K562 (cell line): ENCODE data around the gene PA2G4. TPM values are rescaled to one million over a fixed set of nuclear protein-coding genes. Genes with fewer than 3 reads are reported as not detected.
A peak's percentile ranks its signal among the peaks of the same experiment; 100 is the strongest.

Experiments used
- ATAC-seq: fragments of 200-7000 bp; cut with Tn5 transposase; 3 replicates; pipeline ENCODE4 v1.9.1; 2020; ENCODE audit warnings: moderate library complexity
- BruUV-seq: library from RNA; stranded (reverse); fragments of 400-500 nt; replicated peaks from 2 replicates; lab custom pipeline; 2021; lab: Mats Ljungman, UMichigan
- CTCF ChIA-PET: fragments of 300-600 bp; formaldehyde crosslinking; extraction: SDS; loops from one replicate; lab custom pipeline; 2021; ENCODE audit warnings: low intra/inter-chr PET ratio; lab: Yijun Ruan, JAX
- POLR2A ChIA-PET: fragments of 300-600, 350-650 bp; sonication (Branson Sonifier 250); formaldehyde crosslinking; extraction: SDS; loops from one replicate; lab custom pipeline; 2021; ENCODE audit warnings: antibody characterized with exemption, inconsistent platforms; lab: Yijun Ruan, JAX
- DNase-seq, 4 experiments: peaks; one replicate each; pipeline versions ENCODE4 v3.0.0 to v3.0.0-alpha.2; 2011 to 2018; ENCODE audit warnings: low spot score in 3 of 4, mixed read lengths in 3 of 4; ENCODE audit errors: extremely low read depth in 1 of 4
- FAIRE-seq: peaks from 2 replicates; lab custom pipeline; 2011; peaks lifted over from hg19 to GRCh38; lab: Jason Lieb, UNC
- H2AFZ ChIP-seq: 2 replicates; pipeline ENCODE4 v1.6.0; 2011; ENCODE audit warnings: low read depth, low read length, control low read depth, inconsistent platforms
- H3K27ac ChIP-seq: fragments of 200-600 bp; 3 replicates; pipeline ENCODE4 v1.8.0; 2011; ENCODE audit warnings: low read depth, mild to moderate bottlenecking, control low read depth, inconsistent platforms, low read length, moderate library complexity, mixed read lengths; ENCODE audit errors: extremely low read depth
- H3K27me3 ChIP-seq, 2 experiments: fragments of 300-600 bp in 1 of 2; 2 replicates in 1 of 2; 3 replicates in 1 of 2; pipeline versions ENCODE4 v1.6.0 to v1.8.0; 2011; ENCODE audit warnings: inconsistent platforms in 2 of 2, low read length in 2 of 2, mild to moderate bottlenecking in 1 of 2, mixed read lengths in 1 of 2, moderate library complexity in 1 of 2; ENCODE audit not compliant: control insufficient read depth in 2 of 2, insufficient read depth in 2 of 2
- H3K36me3 ChIP-seq: fragments of 300-600 bp; 3 replicates; pipeline ENCODE4 v1.8.0; 2011; ENCODE audit warnings: mild to moderate bottlenecking, low read length, inconsistent platforms; ENCODE audit not compliant: control insufficient read depth, insufficient read depth
- H3K4me1 ChIP-seq, 2 experiments: fragments of 200-600 bp in 1 of 2; replicated peaks in 1 of 2; 2 replicates in 1 of 2; 3 replicates in 1 of 2; pipeline versions ENCODE4 v1.5.1 to v1.8.0; 2011; ENCODE audit warnings: inconsistent platforms in 2 of 2, low read length in 2 of 2, mild to moderate bottlenecking in 1 of 2, mixed read lengths in 1 of 2, moderate library complexity in 1 of 2; ENCODE audit not compliant: control insufficient read depth in 2 of 2, insufficient read depth in 2 of 2
- H3K4me2 ChIP-seq: 2 replicates; pipeline ENCODE4 v1.6.1; 2011; ENCODE audit warnings: low read length, control low read depth, inconsistent platforms, mixed read lengths; ENCODE audit not compliant: insufficient read depth
- H3K4me3 ChIP-seq: fragments of 200-600 bp; sonication (generic), shearing (Covaris generic); 2 replicates; pipeline ENCODE4 v1.5.1; 2016; ENCODE audit warnings: control low read depth, inconsistent platforms
- H3K79me2 ChIP-seq: fragments of 200-600 bp; 3 replicates; pipeline ENCODE4 v1.8.0; 2011; ENCODE audit warnings: low read length, inconsistent platforms; ENCODE audit not compliant: control insufficient read depth, insufficient read depth
- H3K9ac ChIP-seq, 2 experiments: 2 replicates each; pipeline versions ENCODE4 v1.6.0 to v1.6.1; 2011; ENCODE audit warnings: low read depth in 2 of 2, low read length in 2 of 2, control low read depth in 1 of 2, inconsistent platforms in 1 of 2, mild to moderate bottlenecking in 1 of 2, mixed read lengths in 1 of 2; ENCODE audit not compliant: insufficient read depth in 1 of 2
- H3K9me1 ChIP-seq: one replicate; pipeline ENCODE4 v1.6.0; 2011; ENCODE audit warnings: inconsistent platforms, mild to moderate bottlenecking, low read length, moderate library complexity; ENCODE audit not compliant: control insufficient read depth, insufficient read depth
- H3K9me3 ChIP-seq: replicated peaks from 2 replicates; pipeline ENCODE4 v1.5.1; 2011; ENCODE audit warnings: low read depth, low read length, inconsistent platforms; ENCODE audit not compliant: control insufficient read depth, insufficient read depth
- H4K20me1 ChIP-seq: replicated peaks from 2 replicates; pipeline ENCODE4 v1.6.1; 2011; ENCODE audit warnings: low read length, inconsistent platforms, mixed read lengths; ENCODE audit not compliant: control insufficient read depth, insufficient read depth
- CBFA2T2 ChIP-seq: fragments of 450-650 bp; conservative IDR thresholded peaks from 2 replicates; pipeline ENCODE4 v1.6.1; 2017; ENCODE audit warnings: mild to moderate bottlenecking
- FOXA3 ChIP-seq, 2 experiments: fragments of 450-650 bp in 1 of 2; sonication (generic) in 1 of 2; formaldehyde crosslinking; IDR thresholded peaks in 1 of 2; conservative IDR thresholded peaks in 1 of 2; 2 replicates each; pipeline versions ENCODE4 v1.4.0 to v1.8.0; 2020 to 2022; ENCODE audit warnings: mild to moderate bottlenecking in 2 of 2, missing genetic modification reagents in 1 of 2
- FOXJ2 ChIP-seq: fragments of 200-800 bp; sonication (Bioruptor generic); IDR thresholded peaks from 2 replicates; pipeline ENCODE4 v1.6.1; 2016; ENCODE audit warnings: missing genetic modification characterization, missing compliant biosample characterization
- GATA2 ChIP-seq: sonication (generic); formaldehyde crosslinking; IDR thresholded peaks from 2 replicates; pipeline ENCODE4 v1.4.0; 2020; ENCODE audit warnings: mild to moderate bottlenecking, missing genetic modification reagents
- NR2C2 ChIP-seq, 2 experiments: fragments of 200-800 bp in 1 of 2; sonication (Bioruptor generic) in 1 of 2; sonication (generic) in 1 of 2; formaldehyde crosslinking in 1 of 2; IDR thresholded peaks; 2 replicates each; pipeline versions ENCODE4 v1.6.1 to v1.8.0; 2016 to 2022; ENCODE audit warnings: mild to moderate bottlenecking in 1 of 2, missing compliant biosample characterization in 1 of 2, missing genetic modification characterization in 1 of 2, missing genetic modification reagents in 1 of 2
- PRMT5 ChIP-seq: sonication (generic); formaldehyde crosslinking; IDR thresholded peaks from 2 replicates; pipeline ENCODE4 v1.5.0; 2020; ENCODE audit warnings: missing genetic modification reagents
- RBM22 ChIP-seq: fragments of 200-400 bp; formaldehyde crosslinking; IDR thresholded peaks from 2 replicates; pipeline ENCODE4 v1.6.1; 2018; ENCODE audit warnings: low read length, low read depth; ENCODE audit not compliant: poor library complexity, severe bottlenecking
- SMAD1 ChIP-seq: fragments of 150-350 bp; IDR thresholded peaks from 2 replicates; pipeline ENCODE4 v1.6.1; 2014; ENCODE audit warnings: low read length, low read depth; ENCODE audit not compliant: partially characterized antibody
- TEAD4 ChIP-seq, 2 experiments: sonication (generic) in 1 of 2; formaldehyde crosslinking in 1 of 2; IDR thresholded peaks; 2 replicates each; pipeline versions ENCODE4 v1.6.1 to v1.8.0; 2012 to 2022; ENCODE audit warnings: borderline replicate concordance in 1 of 2, inconsistent platforms in 1 of 2, low read length in 1 of 2, mild to moderate bottlenecking in 1 of 2, missing genetic modification reagents in 1 of 2
- WGBS: fragments of 100-300 bp; shearing (Covaris generic); methylation state at CpG from one replicate; pipeline ENCODE4 v1.1.6; 2016; ENCODE audit warnings: low coverage, mixed read lengths; ENCODE audit not compliant: insufficient coverage; ENCODE audit errors: missing lambda C conversion rate; 5-methylcytosine and 5-hydroxymethylcytosine counted together
- in situ Hi-C: fragments of 300-500 bp; cut with MboI; formaldehyde crosslinking; loops from 4 replicates; pipeline ENCODE4 v1.15.0; 2018; ENCODE audit warnings: inconsistent platforms, mixed read lengths
- intact Hi-C: fragments of 100-400 bp; cut with micrococcal nuclease; formaldehyde crosslinking; loops from 2 replicates; pipeline ENCODE4 v1.14.2; 2022
- polyA plus RNA-seq, 8 experiments: library from polyadenylated mRNA; depleted of rRNA in 4 of 8; stranded (reverse) in 5 of 8; unstranded in 3 of 8; fragments of >200 nt; fragmentation: Nextera tagmentation in 2 of 8; fragmentation: Illumina TruSeq in 1 of 8; extraction: Ambion mirVana in 2 of 8; extraction: Trizol in 1 of 8; gene quantifications; 2 replicates each; pipeline versions ENCODE4 v1.2.1 to v1.2.3, GENCODE V29; 2011 to 2014; ENCODE audit warnings: inconsistent platforms in 1 of 8, missing spikeins in 1 of 8
- total RNA-seq, 7 experiments: library from RNA; depleted of rRNA in 6 of 7; stranded (reverse); fragments of >200 nt in 6 of 7; fragmentation: Illumina TruSeq in 2 of 7; extraction: Trizol in 2 of 7; gene quantifications; 2 replicates each; pipeline versions ENCODE4 v1.2.1 to v1.2.3, GENCODE V29; 2011 to 2021; ENCODE audit warnings: low replicate concordance in 1 of 7
- TF ChIP-seq, protein P1 (sequence below): sonication (generic); formaldehyde crosslinking; IDR thresholded peaks from 2 replicates; pipeline ENCODE4 v1.9.0; 2022; ENCODE audit warnings: mild to moderate bottlenecking, missing genetic modification reagents
- TF ChIP-seq, protein P2 (sequence below): sonication (generic); formaldehyde crosslinking; IDR thresholded peaks from 2 replicates; pipeline ENCODE4 v1.8.0; 2022; ENCODE audit warnings: mild to moderate bottlenecking, missing genetic modification reagents

The PA2G4 gene
- total and polyA plus RNA-seq, 9 of the 15 experiments (the other 6 are each of a cell fraction or from before 2014, with no cell fraction given) = 230 to 925 (median 638) TPM

DNA sequence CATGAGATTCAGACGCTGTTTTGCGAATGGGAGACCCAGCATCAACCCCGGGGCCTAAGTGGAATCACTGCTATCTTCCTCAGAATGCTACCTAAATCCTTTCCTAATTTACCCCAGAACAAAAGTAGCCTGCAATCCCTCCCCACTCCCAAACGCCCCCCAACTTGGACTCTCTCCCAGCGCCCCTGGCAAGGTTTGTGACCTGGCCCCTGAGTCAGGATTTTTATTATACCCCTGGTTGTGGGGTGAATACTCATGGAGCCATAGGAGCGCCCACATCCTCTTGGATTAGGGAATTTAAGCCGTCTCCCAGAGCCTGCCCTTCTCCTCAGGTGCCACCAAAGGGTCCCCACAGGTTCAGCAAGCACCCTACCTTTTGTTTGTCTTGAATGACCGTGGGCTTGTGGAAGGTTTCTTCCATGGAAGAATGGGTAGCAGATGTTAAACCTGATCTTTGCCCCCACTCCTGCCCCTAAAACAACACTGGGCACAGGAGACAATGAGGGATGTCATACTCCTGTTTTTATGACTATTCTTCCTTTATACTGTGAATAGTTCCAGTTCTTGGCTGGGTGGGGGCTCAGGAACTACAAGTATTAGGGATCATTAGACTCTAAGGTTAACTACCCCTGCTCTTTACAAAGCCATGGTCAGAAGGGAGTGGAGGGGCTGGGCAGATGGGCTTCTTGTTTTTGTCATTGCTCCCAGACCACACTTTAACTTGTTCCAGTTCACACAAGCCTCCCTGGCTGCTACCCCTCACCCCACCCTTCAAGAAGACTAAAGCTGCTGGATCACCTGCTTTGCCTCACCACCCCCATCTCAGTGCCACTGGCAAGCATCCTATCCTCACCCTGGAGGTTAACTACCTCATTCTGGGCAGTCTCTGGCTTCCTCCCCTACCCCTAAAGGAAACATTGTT is 48.7 kb downstream of the PA2G4 start:
- Histone ChIP-seq H3K9ac (peak overlapping the region; percentile 88 to 91), H3K27ac (peak overlapping the region; percentile 96), H3K4me1 (peaks cover 38 to 45% of the 10 kb centered on the region in 2 experiments; a peak in 4 of 5 replicates), H3K4me2 (peak overlapping the region; percentile 91), H3K27me3 (no peaks in the 10 kb centered on the region), H3K79me2 (peaks cover 32% of the 10 kb centered on the region), H4K20me1 (no peaks in the 10 kb centered on the region), H2AFZ (peak overlapping the region; percentile 89), H3K9me1 (no peaks in the 10 kb centered on the region), H3K36me3 (peaks cover 24% of the 10 kb centered on the region; the same call in 2 of the 3 replicates), H3K9me3 (no peaks in the 10 kb centered on the region), H3K4me3 (peak overlapping the region; percentile 55)
- in situ Hi-C loops = no loop called here
- TF ChIP-seq FOXJ2 (tag) (0 out of 2 replicates have a peak, but pooled peaks have one; percentile 39), GATA2 (CRISPR knock-in tag) (no peak), PRMT5 (CRISPR knock-in tag) (no peak), SMAD1 (no peak), RBM22 (no peak), TEAD4 (IDR thresholded peaks at IDR 0.05; ENCODE audit: low read length) (no peak), TEAD4 (CRISPR knock-in tag; IDR thresholded peaks at IDR 0.05; ENCODE audit: borderline replicate concordance) (0 out of 2 replicates have a peak, but pooled peaks have one; percentile 21), NR2C2 (CRISPR knock-in tag; IDR thresholded peaks at IDR 0.05) (0 out of 2 replicates have a peak, but pooled peaks have one; percentile 26), NR2C2 (tag; IDR thresholded peaks at IDR 0.05) (no peak), FOXA3 (CRISPR knock-in tag; conservative IDR thresholded peaks at IDR 0.05 in 1 of 2, IDR thresholded peaks at IDR 0.05 in 1 of 2) (peak in 1 of 2 experiments; percentile 23; a peak in 1 of 4 replicates), CBFA2T2 (no peak)
- TF ChIP-seq, protein P1, sequence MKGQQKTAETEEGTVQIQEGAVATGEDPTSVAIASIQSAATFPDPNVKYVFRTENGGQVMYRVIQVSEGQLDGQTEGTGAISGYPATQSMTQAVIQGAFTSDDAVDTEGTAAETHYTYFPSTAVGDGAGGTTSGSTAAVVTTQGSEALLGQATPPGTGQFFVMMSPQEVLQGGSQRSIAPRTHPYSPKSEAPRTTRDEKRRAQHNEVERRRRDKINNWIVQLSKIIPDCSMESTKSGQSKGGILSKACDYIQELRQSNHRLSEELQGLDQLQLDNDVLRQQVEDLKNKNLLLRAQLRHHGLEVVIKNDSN (CRISPR knock-in tag) = peak; percentile 29
- TF ChIP-seq, protein P2, sequence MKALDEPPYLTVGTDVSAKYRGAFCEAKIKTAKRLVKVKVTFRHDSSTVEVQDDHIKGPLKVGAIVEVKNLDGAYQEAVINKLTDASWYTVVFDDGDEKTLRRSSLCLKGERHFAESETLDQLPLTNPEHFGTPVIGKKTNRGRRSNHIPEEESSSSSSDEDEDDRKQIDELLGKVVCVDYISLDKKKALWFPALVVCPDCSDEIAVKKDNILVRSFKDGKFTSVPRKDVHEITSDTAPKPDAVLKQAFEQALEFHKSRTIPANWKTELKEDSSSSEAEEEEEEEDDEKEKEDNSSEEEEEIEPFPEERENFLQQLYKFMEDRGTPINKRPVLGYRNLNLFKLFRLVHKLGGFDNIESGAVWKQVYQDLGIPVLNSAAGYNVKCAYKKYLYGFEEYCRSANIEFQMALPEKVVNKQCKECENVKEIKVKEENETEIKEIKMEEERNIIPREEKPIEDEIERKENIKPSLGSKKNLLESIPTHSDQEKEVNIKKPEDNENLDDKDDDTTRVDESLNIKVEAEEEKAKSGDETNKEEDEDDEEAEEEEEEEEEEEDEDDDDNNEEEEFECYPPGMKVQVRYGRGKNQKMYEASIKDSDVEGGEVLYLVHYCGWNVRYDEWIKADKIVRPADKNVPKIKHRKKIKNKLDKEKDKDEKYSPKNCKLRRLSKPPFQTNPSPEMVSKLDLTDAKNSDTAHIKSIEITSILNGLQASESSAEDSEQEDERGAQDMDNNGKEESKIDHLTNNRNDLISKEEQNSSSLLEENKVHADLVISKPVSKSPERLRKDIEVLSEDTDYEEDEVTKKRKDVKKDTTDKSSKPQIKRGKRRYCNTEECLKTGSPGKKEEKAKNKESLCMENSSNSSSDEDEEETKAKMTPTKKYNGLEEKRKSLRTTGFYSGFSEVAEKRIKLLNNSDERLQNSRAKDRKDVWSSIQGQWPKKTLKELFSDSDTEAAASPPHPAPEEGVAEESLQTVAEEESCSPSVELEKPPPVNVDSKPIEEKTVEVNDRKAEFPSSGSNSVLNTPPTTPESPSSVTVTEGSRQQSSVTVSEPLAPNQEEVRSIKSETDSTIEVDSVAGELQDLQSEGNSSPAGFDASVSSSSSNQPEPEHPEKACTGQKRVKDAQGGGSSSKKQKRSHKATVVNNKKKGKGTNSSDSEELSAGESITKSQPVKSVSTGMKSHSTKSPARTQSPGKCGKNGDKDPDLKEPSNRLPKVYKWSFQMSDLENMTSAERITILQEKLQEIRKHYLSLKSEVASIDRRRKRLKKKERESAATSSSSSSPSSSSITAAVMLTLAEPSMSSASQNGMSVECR = 0 out of 2 replicates have a peak, but pooled peaks have one; percentile 47
- FAIRE-seq (no peak), DNase-seq (no peak), ATAC-seq (no peak)
- TSS peak; percentile 80 for BruUV-seq
- intact Hi-C loops = no loop called here
- POLR2A ChIA-PET = interaction anchor here (0.6 to 3.2 kb wide), 5 partner anchors 10 to 470 kb away, joined by 3 to 16 read pairs (median 8); partner anchors contain the start of gene ZC3H10
- WGBS = 2% methylated on average over 8 of the region's 8 CpGs
- CTCF ChIA-PET = no interaction called here
